Prostate gland (tissue), 2 donors: ENCODE results near the gene INTS7.

Experiments used
- CTCF ChIP-seq, 4 experiments: fragments of 200-600 bp in 2 of 4; fragments of 450-650 bp in 2 of 4; sonication (generic) in 2 of 4; IDR thresholded peaks; 1 replicate in 3 of 4; 2 replicates in 1 of 4; pipeline ENCODE4 v1.5.1; 2016 to 2019; ENCODE audit warnings: antibody characterized with exemption in 4 of 4, mild to moderate bottlenecking in 2 of 4, moderate library complexity in 2 of 4
- POLR2A ChIP-seq: fragments of 450-650 bp; IDR thresholded peaks from one replicate; pipeline ENCODE4 v1.6.1; 2016; ENCODE audit warnings: antibody characterized with exemption, mild to moderate bottlenecking
- POLR2AphosphoS5 ChIP-seq: sonication (generic); formaldehyde crosslinking; IDR thresholded peaks from one replicate; pipeline ENCODE4 v1.6.1; 2017; ENCODE audit warnings: antibody characterized with exemption

- TF ChIP-seq CTCF (IDR thresholded peaks at IDR 0.05) (no peak), POLR2A (no peak), POLR2AphosphoS5 (no peak)
These were observed 133.4 kb downstream of the INTS7 start for GRCh38 chr1:211901945-211902344.
